HG02973 (cell line): ENCODE results near the gene ZNF536.
"Not testable (repeated sequence)": the region's sequence is repeated elsewhere in the genome, so short reads cannot be mapped to it uniquely, and the experiment has no call there.

Experiments
- ATAC-seq: cut with Tn5 transposase; IDR thresholded peaks from one replicate; pipeline ENCODE4 v1.9.1; 2021; ENCODE audit warnings: moderate library complexity; ENCODE audit not compliant: unreplicated experiment

The ZNF536 gene

GRCh38 chr19:30473334-30473867, 101.2 kb downstream of the ZNF536 start:
- no peak for ATAC-seq

DNA sequence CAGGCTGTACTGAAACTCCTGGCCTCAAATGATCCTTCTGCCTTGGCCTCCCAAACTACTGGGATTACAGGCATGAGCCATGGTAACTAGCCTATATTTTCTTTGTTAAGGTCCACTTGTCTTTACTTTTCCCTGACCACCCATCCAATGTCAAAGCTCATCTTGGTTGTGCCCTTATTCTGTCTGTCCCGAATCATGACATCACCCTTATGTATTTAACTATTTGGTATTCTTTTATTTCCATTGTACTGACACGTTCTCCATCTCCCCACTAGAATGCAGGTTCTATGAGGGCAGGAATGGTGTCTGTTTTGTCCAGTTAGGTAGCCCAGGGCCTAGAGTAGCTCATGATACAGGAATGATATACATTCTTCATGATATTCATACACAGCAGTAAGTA, 104.8 kb downstream of the ZNF536 start:
- no peak for ATAC-seq

GRCh38 chr19:30479231-30479630, 107.0 kb downstream of the ZNF536 start:
- ATAC-seq, result no peak

GRCh38 chr19:30480097-30480496, 107.9 kb downstream of the ZNF536 start:
- no peak for ATAC-seq

- ATAC-seq, result no peak
Observed at GRCh38 chr19:30481063-30481462, 108.9 kb downstream of the ZNF536 start.

DNA sequence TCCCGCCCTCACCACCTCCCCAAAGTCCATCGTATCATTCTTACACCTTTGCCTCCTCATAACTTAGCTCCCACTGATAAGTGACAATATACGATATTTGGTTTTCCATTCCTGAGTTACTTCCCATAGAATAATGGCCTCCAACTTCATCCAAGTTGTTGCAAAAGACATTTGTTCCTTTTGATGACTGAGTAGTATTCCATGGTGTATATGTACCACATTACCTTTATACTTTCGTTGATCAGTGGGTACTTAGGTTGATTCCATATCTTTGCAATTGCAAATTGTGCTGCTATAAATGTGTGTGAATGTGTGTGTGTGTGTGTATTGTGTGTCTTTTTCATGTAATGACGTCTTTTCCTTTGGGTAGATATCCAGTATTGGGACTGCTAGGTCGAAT, 109.6 kb downstream of the ZNF536 start:
- no peak for ATAC-seq

DNA sequence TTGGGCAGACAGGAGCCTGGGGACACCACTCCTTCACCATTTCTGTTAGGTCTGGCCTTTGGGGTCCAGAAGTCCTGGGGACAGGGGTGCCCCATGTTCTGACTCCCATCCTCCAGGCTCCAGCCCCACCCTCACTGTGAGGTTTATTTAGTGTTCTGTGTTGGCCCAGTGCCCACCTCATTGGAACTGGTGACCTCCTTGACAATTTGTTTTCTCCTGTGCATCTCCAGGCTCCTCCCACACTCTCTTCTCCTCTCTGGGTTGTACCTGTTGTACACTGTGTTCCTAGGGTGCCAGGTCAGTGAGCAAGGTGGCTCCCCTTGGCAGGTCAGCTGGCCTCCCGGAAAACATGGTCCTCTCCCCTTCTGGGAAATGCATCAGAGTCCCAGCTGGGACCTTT, 110.8 kb downstream of the ZNF536 start:
- ATAC-seq, result no peak

DNA sequence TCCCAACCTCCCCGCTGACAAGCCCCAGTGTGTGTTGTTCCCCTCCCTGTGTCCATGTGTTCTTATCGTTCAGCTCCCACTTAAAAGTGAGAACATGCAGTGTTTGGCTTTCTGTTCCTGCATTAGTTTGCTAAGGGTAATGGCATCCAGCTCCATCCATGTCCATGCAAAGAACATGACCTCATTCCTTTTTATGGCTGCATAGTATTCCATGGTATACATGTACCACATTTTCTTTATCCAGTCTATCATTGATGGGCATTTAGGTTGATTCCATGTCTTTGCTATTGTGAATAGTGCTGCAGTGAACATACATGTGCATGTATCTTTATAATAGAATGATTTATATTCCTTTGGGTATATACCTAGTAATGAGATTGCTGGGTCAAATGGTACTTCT, 114.1 kb downstream of the ZNF536 start:
- ATAC-seq, result not testable (repeated sequence)

DNA sequence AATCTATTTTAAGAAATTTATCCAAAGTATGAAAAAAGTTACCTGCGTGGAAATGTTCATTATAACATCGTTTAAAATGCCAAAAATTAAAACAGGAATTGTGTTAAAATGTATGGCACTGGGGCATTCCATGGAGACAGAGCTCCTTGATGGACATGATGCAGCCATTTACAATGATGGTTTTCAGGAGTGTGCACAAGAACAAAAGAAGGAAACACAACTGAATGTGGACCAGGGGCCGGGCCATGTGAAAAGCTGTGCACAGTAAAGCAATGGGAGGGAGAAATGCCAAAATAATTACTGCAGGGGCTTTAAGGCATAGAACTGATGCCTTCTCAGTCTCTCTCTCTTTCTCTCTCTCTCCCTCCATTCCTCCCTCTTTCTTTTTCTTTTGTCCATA, 115.0 kb downstream of the ZNF536 start:
- no peak for ATAC-seq

- ATAC-seq, result no peak
Observed at GRCh38 chr19:30488191-30488590, 116.0 kb downstream of the ZNF536 start.

GRCh38 chr19:30490760-30491159, 118.6 kb downstream of the ZNF536 start:
- ATAC-seq, result no peak

DNA sequence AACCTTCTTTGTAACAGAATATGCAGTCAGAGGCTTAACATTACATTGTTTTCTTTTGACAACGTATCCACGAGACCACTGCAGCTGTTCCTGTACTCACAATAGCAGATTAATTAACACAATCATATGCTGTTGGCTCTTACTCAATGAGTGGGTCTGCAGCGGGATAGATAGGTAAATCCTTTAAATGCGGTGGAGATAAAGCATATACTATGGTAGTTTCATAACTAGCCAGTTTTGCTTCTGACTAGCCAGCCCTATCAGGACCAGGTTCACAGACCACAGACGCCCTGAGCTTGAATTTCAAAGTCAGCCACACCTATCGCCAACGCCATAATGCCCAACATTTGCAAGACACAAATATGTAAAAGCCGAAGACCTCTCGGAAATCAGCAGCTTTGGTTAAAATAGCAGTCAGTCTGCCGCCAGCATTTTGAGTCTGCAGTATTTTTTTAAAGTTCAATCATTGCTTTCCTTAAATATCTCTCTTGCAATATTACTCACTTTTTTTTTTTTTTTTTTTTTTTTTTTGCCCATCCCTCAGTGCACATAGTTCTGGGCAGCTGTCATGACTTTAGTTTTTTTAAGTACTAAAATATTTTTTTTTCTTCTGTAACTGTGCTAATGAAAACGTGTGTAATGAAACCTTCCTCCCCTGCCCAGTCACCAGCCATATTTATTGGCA, 120.5 kb downstream of the ZNF536 start:
- no peak for ATAC-seq

DNA sequence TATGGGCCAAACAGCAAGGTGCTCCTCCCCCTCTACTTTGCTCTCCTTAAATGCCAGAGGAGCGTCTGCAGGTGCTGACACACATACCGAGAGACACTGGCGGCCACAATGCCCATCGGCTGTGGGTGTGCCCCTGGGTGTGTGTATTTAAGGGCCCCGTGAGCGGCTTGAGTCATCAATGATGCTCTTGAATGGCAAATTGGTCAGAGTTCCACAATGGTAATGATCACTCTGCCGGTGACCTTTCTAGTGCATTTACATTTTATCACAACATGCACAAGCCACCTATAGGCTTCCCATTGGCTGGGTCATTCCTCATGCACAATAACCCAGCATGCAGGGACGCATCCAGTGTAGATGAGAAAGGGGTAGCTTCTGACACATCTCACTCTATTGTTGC, 124.8 kb downstream of the ZNF536 start:
- ATAC-seq, result no peak

DNA sequence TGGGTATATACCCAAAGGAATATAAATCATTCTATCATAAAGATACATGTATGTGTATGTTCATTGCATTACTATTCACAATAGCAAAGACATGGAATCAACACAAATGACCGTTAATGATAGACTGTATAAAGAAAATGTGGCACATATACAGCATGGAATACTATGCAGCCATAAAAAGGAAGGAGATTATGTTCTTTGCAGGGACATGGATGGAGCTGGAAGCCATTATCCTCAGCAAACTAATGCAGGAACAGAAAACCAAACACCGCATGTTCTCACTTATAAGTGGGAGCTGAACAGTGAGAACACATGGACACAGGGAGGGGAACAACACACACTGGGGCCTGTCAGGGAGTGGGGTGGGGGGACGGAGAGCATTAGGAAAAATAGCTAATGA, 125.9 kb downstream of the ZNF536 start:
- ATAC-seq, result not testable (repeated sequence)

DNA sequence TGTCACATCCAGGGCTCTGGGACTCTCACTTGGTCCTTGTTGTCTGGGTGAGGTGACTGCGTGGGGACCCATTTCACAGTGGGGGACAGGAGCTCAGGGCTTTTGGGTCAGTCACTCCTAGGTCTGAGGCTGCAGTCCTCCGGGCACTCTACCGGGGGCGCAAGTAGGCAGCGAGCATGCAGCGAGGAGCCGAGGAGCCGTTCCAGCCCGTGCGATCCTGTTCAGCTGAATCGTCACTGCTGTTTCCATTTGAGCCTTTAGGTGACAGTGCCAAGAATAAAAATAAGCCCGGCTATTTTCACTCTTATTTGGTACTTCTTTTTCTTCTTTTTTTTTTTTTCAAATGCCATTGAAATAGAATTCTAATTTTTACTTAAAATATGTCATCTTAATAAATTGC, 126.5 kb downstream of the ZNF536 start:
- ATAC-seq, result no peak

DNA sequence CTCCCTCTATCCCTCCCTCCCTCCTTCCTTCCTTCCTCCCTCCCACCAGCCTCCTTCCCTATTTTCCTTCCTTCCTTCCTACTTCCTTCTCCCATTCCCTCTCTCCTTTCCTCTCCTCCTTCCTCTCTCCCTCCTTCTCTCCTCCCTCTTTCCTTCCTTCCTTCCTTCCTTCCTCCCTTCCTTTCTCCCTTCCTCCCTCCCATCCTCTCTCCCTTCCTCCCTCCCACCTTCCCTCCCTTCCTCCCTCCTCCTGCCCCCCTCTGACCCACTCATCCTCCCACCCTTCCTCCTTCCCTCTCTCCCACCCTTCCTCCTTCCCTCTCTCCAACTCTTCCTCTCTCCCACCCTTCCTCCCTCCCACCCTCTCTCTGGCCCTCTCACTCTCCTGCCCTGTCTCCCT, 132.1 kb downstream of the ZNF536 start:
- ATAC-seq, result no peak

DNA sequence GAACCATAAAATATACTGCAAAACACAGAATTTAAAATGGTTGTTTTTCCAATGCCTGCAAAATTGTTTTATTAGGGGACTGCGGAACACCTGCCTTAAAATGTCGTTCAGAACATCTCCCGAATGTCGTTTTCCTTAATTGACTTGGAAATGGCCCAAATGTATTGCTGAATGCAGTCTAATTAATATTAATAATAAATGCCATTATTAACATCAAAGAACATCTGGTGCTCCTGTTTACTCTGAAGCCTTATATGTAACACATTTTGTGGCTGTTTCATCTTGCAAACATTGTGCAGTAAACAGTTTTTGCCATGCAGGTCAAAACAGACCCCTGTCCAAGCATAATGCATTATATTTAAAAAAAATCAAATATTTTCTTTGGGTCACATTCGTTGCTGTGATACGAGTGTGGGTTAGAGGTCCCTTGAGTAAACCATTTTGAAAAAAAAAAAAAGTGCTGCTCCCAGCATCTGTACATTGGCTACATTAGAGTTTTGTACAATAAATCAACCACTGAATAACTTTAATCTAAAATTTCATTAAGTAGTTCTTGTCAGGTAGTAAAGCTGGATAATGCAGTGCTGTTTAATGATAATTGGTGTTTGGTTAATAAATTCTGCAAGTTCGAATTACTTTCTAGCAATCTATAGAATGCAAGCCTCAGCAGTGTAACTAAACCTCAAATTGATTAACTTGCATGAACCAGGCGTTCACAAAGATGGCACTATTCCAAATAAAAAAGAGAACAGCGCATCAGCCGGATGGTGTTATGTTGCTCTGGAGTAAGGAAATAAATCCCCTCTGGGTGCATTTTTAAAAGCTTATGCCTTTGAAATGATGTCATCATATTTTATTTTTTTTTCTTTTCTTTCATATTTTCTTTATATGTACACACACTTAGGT, 140.2 kb downstream of the ZNF536 start:
- no peak for ATAC-seq

- no peak for ATAC-seq
Observed at GRCh38 chr19:30513082-30513411, 140.9 kb downstream of the ZNF536 start.

DNA sequence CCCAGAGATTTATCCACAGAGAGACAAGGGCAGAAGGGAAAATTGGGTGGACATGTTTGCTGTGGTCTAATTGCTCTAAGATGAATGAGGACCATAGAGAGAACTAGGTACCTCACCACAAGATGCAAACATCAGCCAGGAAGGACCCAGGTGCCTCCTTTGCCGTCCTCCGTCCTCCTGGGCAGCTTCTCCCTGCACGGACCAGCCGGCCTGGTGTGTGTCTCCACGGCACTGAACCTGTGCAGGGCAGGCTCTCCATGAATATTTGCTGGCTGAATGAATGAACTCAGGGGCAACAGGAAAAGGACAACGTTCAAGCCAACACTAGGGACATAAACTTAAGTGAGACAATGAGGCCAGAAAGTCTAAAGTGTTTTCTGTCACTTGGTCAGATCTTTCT, 143.9 kb downstream of the ZNF536 start:
- ATAC-seq, result no peak

DNA sequence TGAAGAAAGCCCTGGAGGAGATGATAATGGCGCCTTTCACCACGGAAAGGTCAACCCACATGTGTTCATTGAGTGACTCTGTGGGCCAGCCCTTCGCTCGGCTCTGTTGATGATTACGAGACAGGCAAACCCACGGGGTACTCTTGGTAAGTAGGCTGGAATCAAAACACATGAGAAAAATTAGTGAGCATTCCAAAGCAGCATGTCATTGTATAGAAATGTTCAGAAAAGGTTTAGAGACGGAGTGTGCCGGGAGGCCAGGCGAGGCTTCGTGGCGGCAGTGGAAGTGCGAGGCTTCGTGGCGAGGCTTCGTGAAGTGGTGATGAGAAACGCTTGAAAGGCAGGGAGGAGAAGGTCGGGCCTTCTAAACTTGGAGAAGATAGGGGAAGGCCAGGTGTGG, 144.3 kb downstream of the ZNF536 start:
- ATAC-seq, result no peak

DNA sequence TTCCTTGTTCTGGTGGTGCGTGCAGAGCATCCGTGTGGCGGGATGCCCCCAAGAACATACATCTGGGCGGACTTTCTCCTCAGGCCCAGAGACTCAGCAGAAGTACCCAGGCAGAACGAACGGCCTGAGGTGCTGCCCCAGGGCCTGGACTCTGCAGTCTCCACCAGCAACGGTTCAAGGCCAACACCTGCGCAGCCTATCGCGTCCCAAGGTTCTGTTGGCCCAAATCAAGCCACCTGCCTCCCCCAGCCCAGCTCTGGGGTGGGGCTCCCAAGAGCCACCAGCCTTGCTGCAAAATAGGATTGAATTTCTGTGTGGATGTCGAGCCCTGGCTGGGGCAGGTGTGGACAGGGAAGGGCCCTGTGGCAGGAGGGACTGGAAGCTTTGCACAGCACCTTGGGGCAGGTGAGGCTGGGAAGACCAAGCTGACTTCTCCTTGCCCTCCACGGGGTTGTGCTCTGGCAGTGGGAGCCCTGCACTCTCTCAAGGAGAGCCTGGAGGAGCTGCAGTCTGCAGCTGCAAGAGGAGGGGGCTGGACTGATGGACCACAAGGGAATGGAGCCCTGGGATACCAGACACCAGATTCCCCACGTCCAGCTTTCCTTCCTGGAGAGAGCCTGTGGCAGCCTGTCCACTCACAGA, 146.9 kb downstream of the ZNF536 start:
- no peak for ATAC-seq
